Uterus (tissue), 2 donors: Measurements from ENCODE around the gene KIF5B.

Experiments
- CTCF ChIP-seq, 4 experiments: fragments of 200-600 bp in 2 of 4; fragments of 450-650 bp in 2 of 4; sonication (generic) in 2 of 4; IDR thresholded peaks; one replicate each; pipeline ENCODE4 v1.5.1; 2016 to 2019; ENCODE audit warnings: antibody characterized with exemption in 4 of 4, mild to moderate bottlenecking in 2 of 4, moderate library complexity in 1 of 4
- POLR2A ChIP-seq, 2 donors: fragments of 450-650 bp; IDR thresholded peaks; one replicate each; pipeline ENCODE4 v1.6.1; 2016; ENCODE audit warnings: antibody characterized with exemption in 2 of 2, mild to moderate bottlenecking in 1 of 2, moderate library complexity in 1 of 2

- TF ChIP-seq CTCF (IDR thresholded peaks at IDR 0.05) (no peak), POLR2A (IDR thresholded peaks at IDR 0.05) (no peak)
Measured at GRCh38 chr10:32104181-32104580, 48.0 kb upstream of the KIF5B start.
